ENCODE measurements around the gene MYMX. TPM values are rescaled to one million over a fixed set of nuclear protein-coding genes. Genes with fewer than 3 reads are reported as not detected.

MYMX gene
- total and polyA plus RNA-seq, 2 of the 13 experiments (the other 11 are each of a cell fraction or from before 2014, with no cell fraction given) = not detected

DNA sequence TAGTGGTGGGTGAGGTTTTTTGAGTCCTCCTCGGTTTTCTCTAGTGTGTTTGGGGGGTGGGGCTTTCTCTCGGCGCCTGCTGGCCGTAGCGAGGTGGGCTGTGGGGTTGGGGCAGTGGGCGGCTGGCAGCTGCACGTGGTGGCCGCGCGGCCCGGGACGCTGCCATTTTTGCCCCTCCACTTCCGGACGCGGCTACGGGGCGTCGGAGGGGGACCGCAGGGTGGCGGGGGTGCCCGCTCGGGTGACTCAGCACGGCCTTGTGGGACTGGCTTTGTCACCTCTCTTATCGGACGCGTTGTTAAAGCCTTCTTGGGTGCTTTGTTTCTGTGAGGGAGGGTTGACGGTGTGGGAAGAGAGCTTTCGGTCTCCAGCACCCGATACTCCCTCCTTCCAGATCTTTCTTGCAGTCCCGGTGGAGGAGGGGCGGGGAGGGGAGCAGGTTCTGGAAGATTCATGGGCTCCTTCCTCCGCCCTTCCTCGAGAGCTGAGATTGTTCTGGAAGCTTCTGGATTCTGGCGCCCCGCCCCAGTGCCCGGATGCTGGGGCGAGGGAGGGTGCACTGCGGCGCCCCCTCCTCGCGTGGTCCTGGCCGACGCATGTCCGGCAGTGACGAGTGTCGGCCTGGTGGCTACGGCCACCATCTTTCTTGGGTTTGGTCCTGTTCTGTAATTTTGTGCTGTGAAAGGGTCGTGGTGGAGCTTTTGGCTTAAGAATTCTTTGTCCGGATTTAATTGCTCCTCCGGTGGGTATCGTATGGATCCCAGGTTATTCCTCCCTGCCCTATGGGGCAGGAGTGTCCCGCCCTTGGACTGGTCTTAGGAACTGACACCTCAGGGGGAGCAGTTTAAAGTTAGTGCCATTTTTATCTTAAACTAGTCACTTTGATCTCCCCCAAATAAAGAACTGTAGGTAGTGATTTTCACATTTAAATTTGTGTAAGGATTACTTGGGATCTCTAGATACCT, 30.9 kb downstream of the MYMX start (continued):
- TF ChIP-seq ZNF704 (CRISPR knock-in tag; IDR thresholded peaks at IDR 0.05; ENCODE audit: borderline replicate concordance) = no peak
- TF ChIP-seq, protein P1, sequence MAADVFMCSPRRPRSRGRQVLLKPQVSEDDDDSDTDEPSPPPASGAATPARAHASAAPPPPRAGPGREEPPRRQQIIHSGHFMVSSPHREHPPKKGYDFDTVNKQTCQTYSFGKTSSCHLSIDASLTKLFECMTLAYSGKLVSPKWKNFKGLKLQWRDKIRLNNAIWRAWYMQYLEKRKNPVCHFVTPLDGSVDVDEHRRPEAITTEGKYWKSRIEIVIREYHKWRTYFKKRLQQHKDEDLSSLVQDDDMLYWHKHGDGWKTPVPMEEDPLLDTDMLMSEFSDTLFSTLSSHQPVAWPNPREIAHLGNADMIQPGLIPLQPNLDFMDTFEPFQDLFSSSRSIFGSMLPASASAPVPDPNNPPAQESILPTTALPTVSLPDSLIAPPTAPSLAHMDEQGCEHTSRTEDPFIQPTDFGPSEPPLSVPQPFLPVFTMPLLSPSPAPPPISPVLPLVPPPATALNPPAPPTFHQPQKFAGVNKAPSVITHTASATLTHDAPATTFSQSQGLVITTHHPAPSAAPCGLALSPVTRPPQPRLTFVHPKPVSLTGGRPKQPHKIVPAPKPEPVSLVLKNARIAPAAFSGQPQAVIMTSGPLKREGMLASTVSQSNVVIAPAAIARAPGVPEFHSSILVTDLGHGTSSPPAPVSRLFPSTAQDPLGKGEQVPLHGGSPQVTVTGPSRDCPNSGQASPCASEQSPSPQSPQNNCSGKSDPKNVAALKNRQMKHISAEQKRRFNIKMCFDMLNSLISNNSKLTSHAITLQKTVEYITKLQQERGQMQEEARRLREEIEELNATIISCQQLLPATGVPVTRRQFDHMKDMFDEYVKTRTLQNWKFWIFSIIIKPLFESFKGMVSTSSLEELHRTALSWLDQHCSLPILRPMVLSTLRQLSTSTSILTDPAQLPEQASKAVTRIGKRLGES (CRISPR knock-in tag; IDR thresholded peaks at IDR 0.05; ENCODE audit: borderline replicate concordance) = no peak
- no peak for TF ChIP-seq ZNF660 (CRISPR knock-in tag; IDR thresholded peaks at IDR 0.05; ENCODE audit: borderline replicate concordance, low read depth)
- TF ChIP-seq ZNF546 (CRISPR knock-in tag; conservative IDR thresholded peaks at IDR 0.05) = no peak
- TF ChIP-seq, protein P2, sequence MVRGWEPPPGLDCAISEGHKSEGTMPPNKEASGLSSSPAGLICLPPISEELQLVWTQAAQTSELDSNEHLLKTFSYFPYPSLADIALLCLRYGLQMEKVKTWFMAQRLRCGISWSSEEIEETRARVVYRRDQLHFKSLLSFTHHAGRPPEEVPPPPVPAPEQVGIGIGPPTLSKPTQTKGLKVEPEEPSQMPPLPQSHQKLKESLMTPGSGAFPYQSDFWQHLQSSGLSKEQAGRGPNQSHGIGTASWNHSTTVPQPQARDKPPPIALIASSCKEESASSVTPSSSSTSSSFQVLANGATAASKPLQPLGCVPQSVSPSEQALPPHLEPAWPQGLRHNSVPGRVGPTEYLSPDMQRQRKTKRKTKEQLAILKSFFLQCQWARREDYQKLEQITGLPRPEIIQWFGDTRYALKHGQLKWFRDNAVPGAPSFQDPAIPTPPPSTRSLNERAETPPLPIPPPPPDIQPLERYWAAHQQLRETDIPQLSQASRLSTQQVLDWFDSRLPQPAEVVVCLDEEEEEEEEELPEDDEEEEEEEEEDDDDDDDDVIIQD (CRISPR knock-in tag; IDR thresholded peaks at IDR 0.05; ENCODE audit: low read depth) = no peak; the same call in 1 of the 2 replicates
- TF ChIP-seq RARG (CRISPR knock-in tag; IDR thresholded peaks at IDR 0.05; ENCODE audit: low read depth) = 0 out of 2 replicates have a peak, but pooled peaks have one; percentile 23
- 0 out of 4 replicates have a peak, but pooled peaks of 1 of the 2 experiments have one; percentile 2 for TF ChIP-seq MAFK (conservative IDR thresholded peaks at IDR 0.05 in 1 of 2, IDR thresholded peaks at IDR 0.05 in 1 of 2; ENCODE audit: low read length in 2 of 2)
- TF ChIP-seq ARNT (IDR thresholded peaks at IDR 0.05) = no peak
- 0 out of 2 replicates have a peak, but pooled peaks have one; percentile 77 for TF ChIP-seq ZNF790 (CRISPR knock-in tag; IDR thresholded peaks at IDR 0.05; ENCODE audit: borderline replicate concordance)
- no peak for TF ChIP-seq ATF1 (CRISPR knock-in tag; IDR thresholded peaks at IDR 0.05)
- no peak for TF ChIP-seq HOXD1 (CRISPR knock-in tag; IDR thresholded peaks at IDR 0.05)
- TF ChIP-seq ZNF333 (CRISPR knock-in tag; IDR thresholded peaks at IDR 0.05; ENCODE audit: borderline replicate concordance) = peak; percentile 29; the same call in 1 of the 2 replicates
- TF ChIP-seq ZNF264 (CRISPR knock-in tag; IDR thresholded peaks at IDR 0.05) = no peak
- no peak for TF ChIP-seq PCBP1 (IDR thresholded peaks at IDR 0.05; ENCODE audit: borderline replicate concordance, low read depth, low read length)
- TF ChIP-seq HNF4A (CRISPR knock-in tag; IDR thresholded peaks at IDR 0.05) = no peak
- TF ChIP-seq HNRNPK (IDR thresholded peaks at IDR 0.05; ENCODE audit: low read depth, low read length, poor library complexity, severe bottlenecking) = peak; percentile 71
- TF ChIP-seq ZNF383 (CRISPR knock-in tag; IDR thresholded peaks at IDR 0.05; ENCODE audit: borderline replicate concordance) = no peak
- no peak for TF ChIP-seq RORA (CRISPR knock-in tag; IDR thresholded peaks at IDR 0.05)
- TF ChIP-seq NCOA1 (CRISPR knock-in tag; IDR thresholded peaks at IDR 0.05) = no peak
- no peak for TF ChIP-seq RFX1 (IDR thresholded peaks at IDR 0.05)
- no peak for TF ChIP-seq ZNF24 (IDR thresholded peaks at IDR 0.05)
- TF ChIP-seq KAT7 (CRISPR knock-in tag; IDR thresholded peaks at IDR 0.05; ENCODE audit: borderline replicate concordance) = peak; percentile 86; the same call in 1 of the 2 replicates
